DOHH2 (cell line): Measurements from ENCODE around the gene ADAMTSL1.

Experiments used
- H3F3A ChIP-seq: fragments of 200-600 bp; sonication (generic), shearing (Covaris generic); 2 replicates; pipeline ENCODE4 v1.6.0; 2016; ENCODE audit warnings: antibody characterized with exemption, mild to moderate bottlenecking; ENCODE audit not compliant: control insufficient read depth, insufficient read depth
- H3K27ac ChIP-seq: fragments of 200-600 bp; sonication (generic); 2 replicates; pipeline ENCODE4 v1.5.1; 2014; ENCODE audit warnings: low read depth, mild to moderate bottlenecking, low read length, moderate library complexity
- H3K27me3 ChIP-seq: fragments of 200-600 bp; sonication (generic); 2 replicates; pipeline ENCODE4 v1.6.1; 2014; ENCODE audit warnings: mild to moderate bottlenecking, low read length, mixed read lengths; ENCODE audit not compliant: control insufficient read depth
- H3K36me3 ChIP-seq: fragments of 200-600 bp; sonication (generic); 2 replicates; pipeline ENCODE4 v1.6.1; 2014; ENCODE audit warnings: mild to moderate bottlenecking, low read length, moderate library complexity, mixed read lengths; ENCODE audit not compliant: control insufficient read depth
- H3K4me1 ChIP-seq: fragments of 200-600 bp; sonication (generic); 2 replicates; pipeline ENCODE4 v1.6.1; 2014; ENCODE audit warnings: mild to moderate bottlenecking, low read length, mixed read lengths; ENCODE audit not compliant: control insufficient read depth
- H3K4me2 ChIP-seq: fragments of 200-600 bp; sonication (generic); 2 replicates; pipeline ENCODE4 v1.6.0; 2014; ENCODE audit warnings: mild to moderate bottlenecking, low read length, moderate library complexity
- H3K4me3 ChIP-seq: fragments of 200-600 bp; sonication (generic); 2 replicates; pipeline ENCODE4 v1.5.1; 2014; ENCODE audit warnings: mild to moderate bottlenecking, low read length, mixed read lengths
- H3K79me2 ChIP-seq: fragments of 200-600 bp; sonication (generic); 2 replicates; pipeline ENCODE4 v1.6.1; 2014; ENCODE audit warnings: mild to moderate bottlenecking, low read length, mixed read lengths; ENCODE audit not compliant: control insufficient read depth
- H3K9me2 ChIP-seq: fragments of 200-600 bp; sonication (generic); replicated peaks from 2 replicates; pipeline ENCODE4 v1.6.1; 2014; ENCODE audit warnings: mild to moderate bottlenecking, low read length, mixed read lengths; ENCODE audit not compliant: control insufficient read depth
- H3K9me3 ChIP-seq: fragments of 200-600 bp; sonication (generic); 2 replicates; pipeline ENCODE4 v1.6.1; 2014; ENCODE audit warnings: antibody characterized with exemption, low read length, mixed read lengths; ENCODE audit not compliant: control insufficient read depth, insufficient read depth
- H4K20me1 ChIP-seq: fragments of 200-600 bp; sonication (generic); 2 replicates; pipeline ENCODE4 v1.6.0; 2014; ENCODE audit warnings: low read depth, mild to moderate bottlenecking, antibody characterized with exemption, low read length, moderate library complexity; ENCODE audit not compliant: control insufficient read depth, insufficient read depth
- CTCF ChIP-seq: fragments of 200-600 bp; sonication (generic); IDR thresholded peaks from one replicate; pipeline ENCODE4 v1.5.1; 2014; ENCODE audit warnings: antibody characterized with exemption, mild to moderate bottlenecking, low read depth, low read length; ENCODE audit not compliant: poor library complexity, severe bottlenecking
- EZH2phosphoT487 ChIP-seq: fragments of 200-600 bp; sonication (generic); IDR thresholded peaks from 2 replicates; pipeline ENCODE4 v1.6.1; 2017; ENCODE audit warnings: borderline replicate concordance, mild to moderate bottlenecking, antibody characterized with exemption, low read length, moderate library complexity, mixed read lengths

Gene ADAMTSL1

GRCh38 chr9:18798508-18799290 lies 324.7 kb downstream of the ADAMTSL1 start:
- no peaks in the 10 kb centered on the region for H3F3A ChIP-seq
- H3K4me3 ChIP-seq = no peak overlapping the region
- H3K36me3 ChIP-seq = no peaks in the 10 kb centered on the region
- TF ChIP-seq CTCF = no peak
- H3K4me1 ChIP-seq = no peaks in the 10 kb centered on the region
- no peaks in the 10 kb centered on the region for H4K20me1 ChIP-seq
- no peaks in the 10 kb centered on the region for H3K79me2 ChIP-seq
- no peaks in the 10 kb centered on the region for H3K9me2 ChIP-seq
- H3K4me2 ChIP-seq = no peak overlapping the region
- no peaks in the 10 kb centered on the region for H3K27me3 ChIP-seq
- H3K27ac ChIP-seq = no peak overlapping the region
- H3K9me3 ChIP-seq = no peaks in the 10 kb centered on the region

GRCh38 chr9:18799428-18799827 lies 325.5 kb downstream of the ADAMTSL1 start:
- Histone ChIP-seq H3K79me2 (no peaks in the 10 kb centered on the region), H3K4me1 (no peaks in the 10 kb centered on the region), H3K9me3 (no peaks in the 10 kb centered on the region), H3K4me2 (no peak overlapping the region), H3K36me3 (no peaks in the 10 kb centered on the region), H3K27ac (no peak overlapping the region), H3K27me3 (no peaks in the 10 kb centered on the region), H4K20me1 (no peaks in the 10 kb centered on the region), H3K9me2 (no peaks in the 10 kb centered on the region), H3F3A (no peaks in the 10 kb centered on the region), H3K4me3 (no peak overlapping the region)
- TF ChIP-seq CTCF (no peak), EZH2phosphoT487 (no peak)

GRCh38 chr9:18800579-18800978 lies 326.6 kb downstream of the ADAMTSL1 start:
- H3K36me3 ChIP-seq = no peaks in the 10 kb centered on the region
- H3K27ac ChIP-seq = no peak overlapping the region
- no peaks in the 10 kb centered on the region for H3K27me3 ChIP-seq
- H3K4me1 ChIP-seq = no peaks in the 10 kb centered on the region
- no peak overlapping the region for H3K4me2 ChIP-seq
- H3K9me3 ChIP-seq = no peaks in the 10 kb centered on the region
- H3K79me2 ChIP-seq = no peaks in the 10 kb centered on the region
- H3F3A ChIP-seq = no peaks in the 10 kb centered on the region
- no peaks in the 10 kb centered on the region for H4K20me1 ChIP-seq
- no peaks in the 10 kb centered on the region for H3K9me2 ChIP-seq
- H3K4me3 ChIP-seq = no peak overlapping the region
- TF ChIP-seq CTCF = no peak
- no peak for TF ChIP-seq EZH2phosphoT487
